ENCODE results near the gene RAB3B.

DNA sequence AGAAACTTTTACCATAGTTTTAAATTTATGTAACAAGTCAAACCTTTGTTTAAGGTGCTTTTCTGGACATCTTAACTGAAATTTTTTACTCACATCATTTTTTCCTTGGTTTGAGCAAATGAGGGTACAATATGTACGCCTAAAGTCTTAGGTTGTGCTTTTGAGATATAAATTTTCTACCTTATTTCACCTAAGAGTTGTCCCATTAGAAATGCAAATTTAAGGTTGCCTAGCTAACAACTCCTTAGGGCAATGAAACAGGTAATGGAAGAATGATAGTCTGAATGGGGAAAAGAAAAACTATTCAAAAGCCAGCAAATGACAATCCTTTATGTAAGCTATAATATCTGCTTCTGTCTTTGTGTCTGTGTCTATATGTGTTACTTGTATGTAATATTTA is 131.6 kb downstream of the RAB3B start:
- TF ChIP-seq POLR2A (IDR thresholded peaks at IDR 0.05) (no peak), EP300 (IDR thresholded peaks at IDR 0.05; ENCODE audit: low read depth) (no peak)
- TF ChIP-seq, protein P1, sequence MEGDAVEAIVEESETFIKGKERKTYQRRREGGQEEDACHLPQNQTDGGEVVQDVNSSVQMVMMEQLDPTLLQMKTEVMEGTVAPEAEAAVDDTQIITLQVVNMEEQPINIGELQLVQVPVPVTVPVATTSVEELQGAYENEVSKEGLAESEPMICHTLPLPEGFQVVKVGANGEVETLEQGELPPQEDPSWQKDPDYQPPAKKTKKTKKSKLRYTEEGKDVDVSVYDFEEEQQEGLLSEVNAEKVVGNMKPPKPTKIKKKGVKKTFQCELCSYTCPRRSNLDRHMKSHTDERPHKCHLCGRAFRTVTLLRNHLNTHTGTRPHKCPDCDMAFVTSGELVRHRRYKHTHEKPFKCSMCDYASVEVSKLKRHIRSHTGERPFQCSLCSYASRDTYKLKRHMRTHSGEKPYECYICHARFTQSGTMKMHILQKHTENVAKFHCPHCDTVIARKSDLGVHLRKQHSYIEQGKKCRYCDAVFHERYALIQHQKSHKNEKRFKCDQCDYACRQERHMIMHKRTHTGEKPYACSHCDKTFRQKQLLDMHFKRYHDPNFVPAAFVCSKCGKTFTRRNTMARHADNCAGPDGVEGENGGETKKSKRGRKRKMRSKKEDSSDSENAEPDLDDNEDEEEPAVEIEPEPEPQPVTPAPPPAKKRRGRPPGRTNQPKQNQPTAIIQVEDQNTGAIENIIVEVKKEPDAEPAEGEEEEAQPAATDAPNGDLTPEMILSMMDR (IDR thresholded peaks at IDR 0.05): no peak

Data from transverse colon (tissue), 3 donors.